ENCODE measurements around the gene OST4.

GRCh38 chr2:27117995-27118524 lies 46.6 kb upstream of the OST4 start:
- no peak for TF ChIP-seq CTCF (IDR thresholded peaks at IDR 0.05)
- TF ChIP-seq POLR2AphosphoS5 (IDR thresholded peaks at IDR 0.05): no peak
- no peak for TF ChIP-seq POLR2A (IDR thresholded peaks at IDR 0.05)

Data from sigmoid colon (tissue), 4 donors.